NB4 (cell line): ENCODE results near the gene SYCN.

Experiments used
- DNase-seq: peaks from one replicate; pipeline ENCODE4 v3.0.0; 2010; ENCODE audit warnings: low read depth
- H3K4me3 ChIP-seq: one replicate; pipeline ENCODE4 v1.5.1; 2011; ENCODE audit warnings: mild to moderate bottlenecking, low read depth, low read length, moderate library complexity
- MAX ChIP-seq: IDR thresholded peaks from 2 replicates; pipeline ENCODE4 v1.6.1; 2011; ENCODE audit warnings: low read depth, low read length
- MYC ChIP-seq: IDR thresholded peaks from 2 replicates; pipeline ENCODE4 v1.6.1; 2011; ENCODE audit warnings: low read depth, low read length
- POLR2A ChIP-seq: IDR thresholded peaks from 2 replicates; pipeline ENCODE4 v1.6.1; 2011; ENCODE audit warnings: mild to moderate bottlenecking; ENCODE audit not compliant: insufficient read length; ENCODE audit errors: extremely low read depth
- TF ChIP-seq, protein P1 (sequence below): IDR thresholded peaks from one replicate; pipeline ENCODE4 v1.5.1; 2012; ENCODE audit warnings: low read depth, low read length

SYCN gene

DNA sequence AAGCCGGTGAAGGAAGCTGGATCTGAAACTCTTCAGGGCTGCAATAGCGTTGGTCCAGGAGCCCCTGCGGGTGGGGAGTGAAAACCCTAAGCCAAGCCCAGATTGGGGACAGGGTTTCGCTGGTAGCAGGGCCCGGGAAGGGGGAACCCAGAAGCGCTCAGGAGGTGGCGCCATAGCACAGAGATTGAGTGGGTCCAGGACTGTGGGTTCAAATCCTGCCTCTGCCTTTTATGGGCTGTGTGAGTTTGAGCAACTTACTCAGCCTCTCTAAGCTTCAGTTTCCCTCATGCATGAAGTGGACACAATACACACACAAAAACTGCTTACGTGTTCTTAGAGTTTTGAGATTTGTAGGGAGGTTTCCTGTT lies 8.3 kb upstream of the SYCN start:
- TF ChIP-seq POLR2A: no peak
- no peak for TF ChIP-seq MAX
- TF ChIP-seq, protein P1, sequence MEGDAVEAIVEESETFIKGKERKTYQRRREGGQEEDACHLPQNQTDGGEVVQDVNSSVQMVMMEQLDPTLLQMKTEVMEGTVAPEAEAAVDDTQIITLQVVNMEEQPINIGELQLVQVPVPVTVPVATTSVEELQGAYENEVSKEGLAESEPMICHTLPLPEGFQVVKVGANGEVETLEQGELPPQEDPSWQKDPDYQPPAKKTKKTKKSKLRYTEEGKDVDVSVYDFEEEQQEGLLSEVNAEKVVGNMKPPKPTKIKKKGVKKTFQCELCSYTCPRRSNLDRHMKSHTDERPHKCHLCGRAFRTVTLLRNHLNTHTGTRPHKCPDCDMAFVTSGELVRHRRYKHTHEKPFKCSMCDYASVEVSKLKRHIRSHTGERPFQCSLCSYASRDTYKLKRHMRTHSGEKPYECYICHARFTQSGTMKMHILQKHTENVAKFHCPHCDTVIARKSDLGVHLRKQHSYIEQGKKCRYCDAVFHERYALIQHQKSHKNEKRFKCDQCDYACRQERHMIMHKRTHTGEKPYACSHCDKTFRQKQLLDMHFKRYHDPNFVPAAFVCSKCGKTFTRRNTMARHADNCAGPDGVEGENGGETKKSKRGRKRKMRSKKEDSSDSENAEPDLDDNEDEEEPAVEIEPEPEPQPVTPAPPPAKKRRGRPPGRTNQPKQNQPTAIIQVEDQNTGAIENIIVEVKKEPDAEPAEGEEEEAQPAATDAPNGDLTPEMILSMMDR: peak; percentile 50
- TF ChIP-seq MYC: no peak
- DNase-seq: peak; percentile 55
- no peak overlapping the region for H3K4me3 ChIP-seq

- no peak overlapping the region for H3K4me3 ChIP-seq
- TF ChIP-seq, protein P1: no peak
- DNase-seq: no peak
Observed at GRCh38 chr19:39211731-39212374, 7.8 kb upstream of the SYCN start.

DNA sequence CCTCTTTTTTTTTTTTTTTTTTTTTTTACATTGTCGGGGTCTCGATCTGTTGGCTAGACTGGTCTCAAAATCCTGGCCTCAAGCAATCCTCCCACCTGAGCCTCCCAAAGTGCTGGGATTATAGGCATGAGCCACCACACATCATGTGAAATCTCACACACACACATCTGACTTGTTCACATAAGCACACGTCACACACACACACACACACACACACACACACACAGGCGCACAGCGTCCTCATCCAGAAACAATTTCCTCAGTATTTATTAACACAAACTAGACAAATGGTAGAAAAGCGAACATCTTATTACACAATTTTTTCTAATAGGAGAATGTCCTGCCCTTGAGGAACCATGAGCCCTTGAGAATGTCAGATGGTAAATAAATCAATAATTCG lies 5.1 kb upstream of the SYCN start:
- TF ChIP-seq, protein P1: no peak
- no peak for TF ChIP-seq POLR2A
- TF ChIP-seq MAX: no peak
- no peak for TF ChIP-seq MYC
- no peak overlapping the region for H3K4me3 ChIP-seq
- DNase-seq: no peak

DNA sequence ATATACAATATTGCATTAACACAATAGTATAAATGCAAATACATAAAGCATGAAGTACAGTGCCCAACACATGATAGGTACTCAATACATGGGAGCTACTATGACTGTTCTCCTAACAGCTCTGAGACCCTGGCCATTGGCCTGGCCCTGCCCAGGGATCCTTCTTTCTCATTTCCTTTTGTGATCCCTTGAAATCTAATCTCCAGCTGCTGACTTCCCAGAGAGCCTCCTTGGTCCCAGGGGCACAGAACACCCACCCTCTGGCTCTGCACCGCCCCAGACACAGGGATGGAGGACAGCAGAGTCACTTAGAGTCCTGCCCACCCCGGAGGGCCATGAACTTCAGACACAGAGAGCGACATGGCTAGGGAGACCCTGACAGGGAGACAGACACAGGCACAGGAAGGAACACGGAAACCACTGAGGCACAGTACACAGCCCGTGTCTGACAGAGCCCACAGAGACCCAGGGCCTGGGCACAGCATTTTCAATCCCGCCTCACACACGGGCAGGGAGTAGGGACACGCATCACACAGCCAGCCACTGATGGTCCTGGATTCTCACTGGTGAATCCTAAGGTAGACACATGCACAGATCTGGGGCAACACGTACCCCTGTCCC lies 4.2 kb upstream of the SYCN start:
- no peak for TF ChIP-seq MAX
- TF ChIP-seq, protein P1: no peak
- no peak for TF ChIP-seq MYC
- TF ChIP-seq POLR2A: no peak

GRCh38 chr19:39207293-39207836 lies 3.3 kb upstream of the SYCN start:
- H3K4me3 ChIP-seq: no peak overlapping the region
- no peak for DNase-seq
- TF ChIP-seq POLR2A (no peak), MAX (no peak), MYC (no peak)
- TF ChIP-seq, protein P1: no peak

More for the DNA sequence above, 4.2 kb upstream of the SYCN start:
- H3K4me3 ChIP-seq: no peak overlapping the region
- DNase-seq: no peak

DNA sequence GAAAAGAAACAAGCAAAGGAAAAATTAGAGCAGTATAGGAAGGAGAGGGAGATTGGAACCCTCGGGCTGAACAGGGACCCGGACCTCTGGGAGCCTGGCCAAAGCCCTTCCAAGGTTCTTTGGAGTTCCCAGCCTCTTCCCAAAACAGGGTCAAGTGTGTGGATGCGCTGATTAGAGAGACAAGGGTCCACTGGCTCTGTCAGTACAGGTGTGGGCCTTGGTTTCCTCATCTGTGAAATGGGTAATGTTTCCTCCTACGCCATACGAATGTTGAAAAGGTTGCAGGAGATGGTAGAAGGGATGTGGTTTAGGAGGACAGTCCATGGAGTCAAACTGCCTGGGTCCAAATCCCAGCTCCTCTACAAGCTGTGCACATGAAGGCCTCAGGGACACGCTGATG lies 2.1 kb upstream of the SYCN start:
- H3K4me3 ChIP-seq: no peak overlapping the region
- no peak for TF ChIP-seq POLR2A
- no peak for TF ChIP-seq MYC
- TF ChIP-seq, protein P1: no peak

More for the DNA sequence above, 2.1 kb upstream of the SYCN start:
- no peak for DNase-seq
